CD4-positive, alpha-beta T cell (primary cell): ENCODE measurements around the gene FSHB. TPM values are rescaled to one million over a fixed set of nuclear protein-coding genes. Genes with fewer than 3 reads are reported as not detected.

Experiments
- ATAC-seq: fragments of 200-7000 bp; cut with Tn5 transposase; one replicate; pipeline ENCODE4 v1.10.0; 2022; ENCODE audit warnings: mild to moderate bottlenecking; ENCODE audit not compliant: poor library complexity
- CTCF ChIA-PET: fragments of 350-600 bp; sonication (Branson Sonifier 250); formaldehyde crosslinking; loops from one replicate; lab custom pipeline; 2021; ENCODE audit warnings: antibody characterized with exemption, inconsistent platforms; lab: Charles Lee
- POLR2A ChIA-PET: fragments of 350-600 bp; sonication (Branson Sonifier 250); formaldehyde crosslinking; loops from one replicate; lab custom pipeline; 2021; ENCODE audit warnings: antibody characterized with exemption, inconsistent platforms; lab: Charles Lee
- DNase-seq, 14 experiments: peaks; one replicate each; pipeline ENCODE4 v3.0.0-alpha.2; 2013 to 2020; ENCODE audit warnings: mixed read lengths in 2 of 14
- H3K27ac ChIP-seq, 2 donors: one replicate each; pipeline versions ENCODE4 v1.5.1 to v1.7.0; 2013; ENCODE audit warnings: low read length in 2 of 2, low read depth in 1 of 2, mild to moderate bottlenecking in 1 of 2
- H3K27me3 ChIP-seq, 2 experiments: 1 replicate in 1 of 2; 2 replicates in 1 of 2; pipeline versions ENCODE4 v1.6.1 to v1.7.0; 2013; ENCODE audit warnings: low read length in 2 of 2, control low read depth in 1 of 2, mild to moderate bottlenecking in 1 of 2, moderate library complexity in 1 of 2; ENCODE audit not compliant: insufficient read depth in 2 of 2, control insufficient read depth in 1 of 2
- H3K36me3 ChIP-seq: one replicate; pipeline ENCODE4 v1.6.1; 2013; ENCODE audit warnings: low read length, control low read depth; ENCODE audit not compliant: insufficient read depth
- H3K4me1 ChIP-seq: one replicate; pipeline ENCODE4 v1.6.1; 2013; ENCODE audit warnings: low read length, control low read depth; ENCODE audit not compliant: insufficient read depth
- H3K4me3 ChIP-seq: one replicate; pipeline ENCODE4 v1.5.1; 2013; ENCODE audit warnings: mild to moderate bottlenecking, low read length, moderate library complexity
- H3K9me3 ChIP-seq, 2 experiments: 1 replicate in 1 of 2; 2 replicates in 1 of 2; pipeline versions ENCODE4 v1.6.1 to v1.7.0; 2013; ENCODE audit warnings: low read length in 2 of 2, mild to moderate bottlenecking in 2 of 2, control low read depth in 1 of 2, moderate library complexity in 1 of 2; ENCODE audit not compliant: control insufficient read depth in 1 of 2, insufficient read depth in 1 of 2
- H3K27ac Mint-ChIP-seq: one replicate; pipeline ENCODE4 v1.8.0; 2020; ENCODE audit warnings: mixed read lengths
- H3K27me3 Mint-ChIP-seq: one replicate; pipeline ENCODE4 v1.8.0; 2021; ENCODE audit warnings: mixed read lengths
- H3K36me3 Mint-ChIP-seq: one replicate; pipeline ENCODE4 v1.8.0; 2021; ENCODE audit warnings: low read depth, mixed read lengths
- H3K4me1 Mint-ChIP-seq: one replicate; pipeline ENCODE4 v1.8.0; 2021; ENCODE audit warnings: low read depth, mixed read lengths
- H3K4me3 Mint-ChIP-seq: one replicate; pipeline ENCODE4 v1.8.0; 2020; ENCODE audit warnings: mild to moderate bottlenecking, mixed read lengths
- H3K9me3 Mint-ChIP-seq: one replicate; pipeline ENCODE4 v1.8.0; 2020; ENCODE audit warnings: mixed read lengths
- CTCF ChIP-seq: fragments of 200-600 bp; IDR thresholded peaks from one replicate; pipeline ENCODE4 v1.8.0; 2022; ENCODE audit warnings: antibody characterized with exemption, mild to moderate bottlenecking
- intact Hi-C, 2 experiments: fragments of 100-400 bp; cut with DNase I in 1 of 2; cut with micrococcal nuclease in 1 of 2; formaldehyde crosslinking; loops; one replicate each; pipeline versions ENCODE4 v1.15.1 to v1.9.0; 2023 to 2025; cut with DNase I, micrococcal nuclease
- polyA plus RNA-seq, 2 donors: library from polyadenylated mRNA; unstranded; fragments of 120-200 nt; gene quantifications; one replicate each; pipeline ENCODE4 v1.2.1, GENCODE V29; 2013
- total RNA-seq, 174 experiments: library from RNA in 2 of 174; stranded (reverse) in 2 of 174; gene quantifications; one replicate each; pipeline ENCODE4 v1.2.3 and lab custom pipeline; 2021 to 2026

FSHB gene
- total RNA-seq (not detected), total RNA-seq (lab: John Stamatoyannopoulos, UW) (0 reads per million in 172 experiments)
- polyA plus RNA-seq (2013, experiment 1 of 2), result not detected
- polyA plus RNA-seq (2013, experiment 2 of 2), result not detected

- DNase-seq (no peak), ATAC-seq (no peak)
- ChIA-PET CTCF (no interaction called here), POLR2A (no interaction called here)
- H3K27ac Mint-ChIP-seq, result no peak within 1 kb of the TSS
- Histone ChIP-seq H3K36me3 (no peaks in the 10 kb centered on the region), H3K27me3 (no peaks in the 10 kb centered on the region), H3K27ac (no peak within 1 kb of the TSS), H3K4me1 (no peaks in the 10 kb centered on the region), H3K9me3 (peaks cover 0 to 4% of the 10 kb centered on the region in 2 experiments), H3K4me3 (no peak within 1 kb of the TSS)
- H3K4me3 Mint-ChIP-seq, result no peak within 1 kb of the TSS
- TF ChIP-seq CTCF, result no peak
- H3K36me3 Mint-ChIP-seq, result no peaks in the 10 kb centered on the region
- intact Hi-C loops, result no loop called here
- peaks cover 3% of the 10 kb centered on the region for H3K9me3 Mint-ChIP-seq
- H3K4me1 Mint-ChIP-seq, result no peaks in the 10 kb centered on the region
- peaks cover 5% of the 10 kb centered on the region for H3K27me3 Mint-ChIP-seq
Measured at GRCh38 chr11:30230714-30231113, at the start of gene FSHB. FSHB (plus strand) TSS chr11:30231014; CDS start chr11:30231903, 889 bp downstream.

GRCh38 chr11:30186748-30187147 is 44.1 kb upstream of the FSHB start:
- H3K27me3 Mint-ChIP-seq, result no peaks in the 10 kb centered on the region
- H3K4me1 Mint-ChIP-seq, result no peaks in the 10 kb centered on the region
- ATAC-seq (no peak), DNase-seq (no peak)
- Histone ChIP-seq H3K36me3 (no peaks in the 10 kb centered on the region), H3K27me3 (no peaks in the 10 kb centered on the region), H3K27ac (no peak overlapping the region), H3K4me3 (no peak overlapping the region), H3K9me3 (peaks cover 0 to 9% of the 10 kb centered on the region in 2 experiments), H3K4me1 (no peaks in the 10 kb centered on the region)
- no peak overlapping the region for H3K4me3 Mint-ChIP-seq
- TF ChIP-seq CTCF, result no peak
- ChIA-PET CTCF (no interaction called here), POLR2A (no interaction called here)
- intact Hi-C loops, result no loop called here
- H3K27ac Mint-ChIP-seq, result no peak overlapping the region
- H3K9me3 Mint-ChIP-seq, result peaks cover 6% of the 10 kb centered on the region
- no peaks in the 10 kb centered on the region for H3K36me3 Mint-ChIP-seq

GRCh38 chr11:30192620-30193019 is 38.2 kb upstream of the FSHB start:
- no peaks in the 10 kb centered on the region for H3K27me3 ChIP-seq
- no peaks in the 10 kb centered on the region for H3K36me3 ChIP-seq
- H3K36me3 Mint-ChIP-seq, result no peaks in the 10 kb centered on the region
- H3K27me3 Mint-ChIP-seq, result peaks cover 5% of the 10 kb centered on the region
- H3K27ac ChIP-seq, result no peak overlapping the region
- H3K9me3 Mint-ChIP-seq, result no peaks in the 10 kb centered on the region
- H3K4me1 Mint-ChIP-seq, result no peaks in the 10 kb centered on the region
- H3K27ac Mint-ChIP-seq, result no peak overlapping the region
- H3K4me3 Mint-ChIP-seq, result no peak overlapping the region
- ChIA-PET POLR2A (no interaction called here), CTCF (no interaction called here)
- intact Hi-C loops, result no loop called here
- no peak for TF ChIP-seq CTCF
- H3K4me1 ChIP-seq, result no peaks in the 10 kb centered on the region
- no peak overlapping the region for H3K4me3 ChIP-seq
- no peak for ATAC-seq
- H3K9me3 ChIP-seq, result no peaks in the 10 kb centered on the region
- no peak for DNase-seq
